K562 (cell line): ENCODE data around the gene MUC5AC. TPM values are rescaled to one million over a fixed set of nuclear protein-coding genes. Genes with fewer than 3 reads are reported as not detected.
A peak's percentile ranks its signal among the peaks of the same experiment; 100 is the strongest.

Experiments used
- ATAC-seq: fragments of 200-7000 bp; cut with Tn5 transposase; 3 replicates; pipeline ENCODE4 v1.9.1; 2020; ENCODE audit warnings: moderate library complexity
- BruUV-seq: library from RNA; stranded (reverse); fragments of 400-500 nt; replicated peaks from 2 replicates; lab custom pipeline; 2021; lab: Mats Ljungman, UMichigan
- CTCF ChIA-PET: fragments of 300-600 bp; formaldehyde crosslinking; extraction: SDS; loops from one replicate; lab custom pipeline; 2021; ENCODE audit warnings: low intra/inter-chr PET ratio; lab: Yijun Ruan, JAX
- POLR2A ChIA-PET: fragments of 300-600, 350-650 bp; sonication (Branson Sonifier 250); formaldehyde crosslinking; extraction: SDS; loops from one replicate; lab custom pipeline; 2021; ENCODE audit warnings: antibody characterized with exemption, inconsistent platforms; lab: Yijun Ruan, JAX
- DNase-seq, 4 experiments: peaks; one replicate each; pipeline versions ENCODE4 v3.0.0 to v3.0.0-alpha.2; 2011 to 2018; ENCODE audit warnings: low spot score in 3 of 4, mixed read lengths in 3 of 4; ENCODE audit errors: extremely low read depth in 1 of 4
- FAIRE-seq: peaks from 2 replicates; lab custom pipeline; 2011; peaks lifted over from hg19 to GRCh38; lab: Jason Lieb, UNC
- H2AFZ ChIP-seq: 2 replicates; pipeline ENCODE4 v1.6.0; 2011; ENCODE audit warnings: low read depth, low read length, control low read depth, inconsistent platforms
- H3K27ac ChIP-seq: fragments of 200-600 bp; 3 replicates; pipeline ENCODE4 v1.8.0; 2011; ENCODE audit warnings: low read depth, mild to moderate bottlenecking, control low read depth, inconsistent platforms, low read length, moderate library complexity, mixed read lengths; ENCODE audit errors: extremely low read depth
- H3K27me3 ChIP-seq, 2 experiments: fragments of 300-600 bp in 1 of 2; 2 replicates in 1 of 2; 3 replicates in 1 of 2; pipeline versions ENCODE4 v1.6.0 to v1.8.0; 2011; ENCODE audit warnings: inconsistent platforms in 2 of 2, low read length in 2 of 2, mild to moderate bottlenecking in 1 of 2, mixed read lengths in 1 of 2, moderate library complexity in 1 of 2; ENCODE audit not compliant: control insufficient read depth in 2 of 2, insufficient read depth in 2 of 2
- H3K36me3 ChIP-seq: fragments of 300-600 bp; 3 replicates; pipeline ENCODE4 v1.8.0; 2011; ENCODE audit warnings: mild to moderate bottlenecking, low read length, inconsistent platforms; ENCODE audit not compliant: control insufficient read depth, insufficient read depth
- H3K4me1 ChIP-seq, 2 experiments: fragments of 200-600 bp in 1 of 2; replicated peaks in 1 of 2; 2 replicates in 1 of 2; 3 replicates in 1 of 2; pipeline versions ENCODE4 v1.5.1 to v1.8.0; 2011; ENCODE audit warnings: inconsistent platforms in 2 of 2, low read length in 2 of 2, mild to moderate bottlenecking in 1 of 2, mixed read lengths in 1 of 2, moderate library complexity in 1 of 2; ENCODE audit not compliant: control insufficient read depth in 2 of 2, insufficient read depth in 2 of 2
- H3K4me2 ChIP-seq: 2 replicates; pipeline ENCODE4 v1.6.1; 2011; ENCODE audit warnings: low read length, control low read depth, inconsistent platforms, mixed read lengths; ENCODE audit not compliant: insufficient read depth
- H3K4me3 ChIP-seq: fragments of 200-600 bp; sonication (generic), shearing (Covaris generic); 2 replicates; pipeline ENCODE4 v1.5.1; 2016; ENCODE audit warnings: control low read depth, inconsistent platforms
- H3K79me2 ChIP-seq: fragments of 200-600 bp; 3 replicates; pipeline ENCODE4 v1.8.0; 2011; ENCODE audit warnings: low read length, inconsistent platforms; ENCODE audit not compliant: control insufficient read depth, insufficient read depth
- H3K9ac ChIP-seq, 2 experiments: 2 replicates each; pipeline versions ENCODE4 v1.6.0 to v1.6.1; 2011; ENCODE audit warnings: low read depth in 2 of 2, low read length in 2 of 2, control low read depth in 1 of 2, inconsistent platforms in 1 of 2, mild to moderate bottlenecking in 1 of 2, mixed read lengths in 1 of 2; ENCODE audit not compliant: insufficient read depth in 1 of 2
- H3K9me1 ChIP-seq: one replicate; pipeline ENCODE4 v1.6.0; 2011; ENCODE audit warnings: inconsistent platforms, mild to moderate bottlenecking, low read length, moderate library complexity; ENCODE audit not compliant: control insufficient read depth, insufficient read depth
- H3K9me3 ChIP-seq: replicated peaks from 2 replicates; pipeline ENCODE4 v1.5.1; 2011; ENCODE audit warnings: low read depth, low read length, inconsistent platforms; ENCODE audit not compliant: control insufficient read depth, insufficient read depth
- H4K20me1 ChIP-seq: replicated peaks from 2 replicates; pipeline ENCODE4 v1.6.1; 2011; ENCODE audit warnings: low read length, inconsistent platforms, mixed read lengths; ENCODE audit not compliant: control insufficient read depth, insufficient read depth
- ARID3B ChIP-seq: fragments of 250-450 bp; sonication (Bioruptor Pico); IDR thresholded peaks from 2 replicates; pipeline ENCODE4 v1.4.0; 2020; ENCODE audit warnings: borderline replicate concordance
- CBFA2T3 ChIP-seq: fragments of 450-650 bp; IDR thresholded peaks from 2 replicates; pipeline ENCODE4 v1.6.1; 2017
- CREB1 ChIP-seq, 2 experiments: sonication (generic) in 1 of 2; formaldehyde crosslinking in 1 of 2; IDR thresholded peaks; 2 replicates each; pipeline versions ENCODE4 v1.6.1 to v1.8.0; 2012 to 2022; ENCODE audit warnings: inconsistent platforms in 1 of 2, mild to moderate bottlenecking in 1 of 2, missing genetic modification reagents in 1 of 2, moderate library complexity in 1 of 2
- CREB5 ChIP-seq: fragments of 250-450 bp; sonication (Bioruptor Pico); IDR thresholded peaks from 2 replicates; pipeline ENCODE4 v1.5.0; 2020; ENCODE audit warnings: mild to moderate bottlenecking
- EGR1 ChIP-seq: fragments of 450-650 bp; conservative IDR thresholded peaks from 2 replicates; pipeline ENCODE4 v1.6.1; 2017; ENCODE audit warnings: mild to moderate bottlenecking
- EZH2 ChIP-seq: IDR thresholded peaks from 2 replicates; pipeline ENCODE4 v1.6.1; 2012; ENCODE audit warnings: low read depth, mild to moderate bottlenecking, inconsistent platforms, low read length, borderline replicate concordance
- HMG20B ChIP-seq: fragments of 250-450 bp; sonication (Bioruptor Pico); IDR thresholded peaks from 2 replicates; pipeline ENCODE4 v1.5.0; 2021; ENCODE audit warnings: mild to moderate bottlenecking
- KDM1A ChIP-seq, 2 experiments: fragments of 450-650 bp; IDR thresholded peaks; 2 replicates each; pipeline ENCODE4 v1.6.1; 2016; ENCODE audit warnings: mild to moderate bottlenecking in 2 of 2
- MAFF ChIP-seq: IDR thresholded peaks from 2 replicates; pipeline ENCODE4 v1.6.1; 2012; ENCODE audit warnings: low read length, improper control_type of control experiment
- PHB2 ChIP-seq: fragments of 450-650 bp; IDR thresholded peaks from 2 replicates; pipeline ENCODE4 v1.6.1; 2017; ENCODE audit warnings: low read depth
- PHF21A ChIP-seq: fragments of 450-650 bp; IDR thresholded peaks from 2 replicates; pipeline ENCODE4 v1.6.1; 2017; ENCODE audit warnings: low read depth, borderline replicate concordance
- POLR2AphosphoS2 ChIP-seq: IDR thresholded peaks from 2 replicates; pipeline ENCODE4 v1.6.1; 2012; ENCODE audit warnings: low read length, improper control_type of control experiment
- RFX7 ChIP-seq: fragments of 250-450 bp; sonication (Bioruptor Pico); IDR thresholded peaks from 2 replicates; pipeline ENCODE4 v1.5.1; 2021; ENCODE audit warnings: mild to moderate bottlenecking
- SMC3 ChIP-seq: conservative IDR thresholded peaks from 2 replicates; pipeline ENCODE4 v1.6.1; 2011; ENCODE audit warnings: low read depth, low read length, improper control_type of control experiment; ENCODE audit not compliant: insufficient read depth
- TBP ChIP-seq: optimal IDR thresholded peaks from 2 replicates; pipeline ENCODE3; 2011; ENCODE audit warnings: low read depth, low read length, improper control_type of control experiment
- ZBTB17 ChIP-seq: fragments of 450-650 bp; formaldehyde crosslinking; IDR thresholded peaks from 2 replicates; pipeline ENCODE4 v1.4.0; 2020; ENCODE audit warnings: mild to moderate bottlenecking
- WGBS: fragments of 100-300 bp; shearing (Covaris generic); methylation state at CpG from one replicate; pipeline ENCODE4 v1.1.6; 2016; ENCODE audit warnings: low coverage, mixed read lengths; ENCODE audit not compliant: insufficient coverage; ENCODE audit errors: missing lambda C conversion rate; 5-methylcytosine and 5-hydroxymethylcytosine counted together
- in situ Hi-C: fragments of 300-500 bp; cut with MboI; formaldehyde crosslinking; loops from 4 replicates; pipeline ENCODE4 v1.15.0; 2018; ENCODE audit warnings: inconsistent platforms, mixed read lengths
- intact Hi-C: fragments of 100-400 bp; cut with micrococcal nuclease; formaldehyde crosslinking; loops from 2 replicates; pipeline ENCODE4 v1.14.2; 2022
- polyA plus RNA-seq, 8 experiments: library from polyadenylated mRNA; depleted of rRNA in 4 of 8; stranded (reverse) in 5 of 8; unstranded in 3 of 8; fragments of >200 nt; fragmentation: Nextera tagmentation in 2 of 8; fragmentation: Illumina TruSeq in 1 of 8; extraction: Ambion mirVana in 2 of 8; extraction: Trizol in 1 of 8; gene quantifications; 2 replicates each; pipeline versions ENCODE4 v1.2.1 to v1.2.3, GENCODE V29; 2011 to 2014; ENCODE audit warnings: inconsistent platforms in 1 of 8, missing spikeins in 1 of 8
- total RNA-seq, 7 experiments: library from RNA; depleted of rRNA in 6 of 7; stranded (reverse); fragments of >200 nt in 6 of 7; fragmentation: Illumina TruSeq in 2 of 7; extraction: Trizol in 2 of 7; gene quantifications; 2 replicates each; pipeline versions ENCODE4 v1.2.1 to v1.2.3, GENCODE V29; 2011 to 2021; ENCODE audit warnings: low replicate concordance in 1 of 7
- TF ChIP-seq, protein P1 (sequence below): IDR thresholded peaks from 2 replicates; pipeline ENCODE4 v1.6.1; 2011; ENCODE audit warnings: borderline replicate concordance, low read depth, mild to moderate bottlenecking, moderate library complexity, low read length; ENCODE audit not compliant: insufficient read depth, poor library complexity, severe bottlenecking

Gene MUC5AC
- total and polyA plus RNA-seq, 9 of the 15 experiments (the other 6 are each of a cell fraction or from before 2014, with no cell fraction given) = not detected

- BruUV-seq = no TSS peak
- Histone ChIP-seq H3K4me1 (peaks cover 0 to 68% of the 10 kb centered on the region in 2 experiments; a peak in 2 of 5 replicates), H3K27me3 (peaks cover 0 to 54% of the 10 kb centered on the region in 2 experiments; a peak in 2 of 5 replicates), H3K9me1 (peaks cover 2% of the 10 kb centered on the region), H2AFZ (no peak overlapping the region), H3K9me3 (no peaks in the 10 kb centered on the region), H3K4me3 (no peak overlapping the region), H3K4me2 (no peak overlapping the region), H3K79me2 (no peaks in the 10 kb centered on the region), H3K27ac (no peak overlapping the region), H3K9ac (no peak overlapping the region), H3K36me3 (no peaks in the 10 kb centered on the region), H4K20me1 (0 out of 2 replicates have a peak, but pooled peaks cover 6% of the 10 kb centered on the region)
- intact Hi-C loops = no loop called here
- peak in 1 of 4 experiments; percentile 25 for DNase-seq
- WGBS = 6% methylated on average over 26 of the region's 45 CpGs
- ATAC-seq = peak; percentile 37; the same call in 2 of the 3 replicates
- ChIA-PET POLR2A (interaction anchor here (0.5 to 1.1 kb wide), 4 partner anchors 12 to 236 kb away, joined by 3 to 4 read pairs (median 4); no protein-coding TSS in a partner anchor), CTCF (no interaction called here)
- no peak for FAIRE-seq
- in situ Hi-C loops = no loop called here
- TF ChIP-seq KDM1A (IDR thresholded peaks at IDR 0.05) (no peak), ZBTB17 (CRISPR knock-in tag) (no peak), PHB2 (no peak), TBP (no peak), MAFF (no peak), EGR1 (no peak), POLR2AphosphoS2 (no peak), ARID3B (no peak), PHF21A (no peak), SMC3 (no peak), CBFA2T3 (no peak), EZH2 (no peak), RFX7 (CRISPR knock-in tag) (no peak), HMG20B (CRISPR knock-in tag) (no peak), CREB5 (no peak), CREB1 (IDR thresholded peaks at IDR 0.05) (no peak), CREB1 (CRISPR knock-in tag; IDR thresholded peaks at IDR 0.05) (no peak)
- TF ChIP-seq, protein P1, sequence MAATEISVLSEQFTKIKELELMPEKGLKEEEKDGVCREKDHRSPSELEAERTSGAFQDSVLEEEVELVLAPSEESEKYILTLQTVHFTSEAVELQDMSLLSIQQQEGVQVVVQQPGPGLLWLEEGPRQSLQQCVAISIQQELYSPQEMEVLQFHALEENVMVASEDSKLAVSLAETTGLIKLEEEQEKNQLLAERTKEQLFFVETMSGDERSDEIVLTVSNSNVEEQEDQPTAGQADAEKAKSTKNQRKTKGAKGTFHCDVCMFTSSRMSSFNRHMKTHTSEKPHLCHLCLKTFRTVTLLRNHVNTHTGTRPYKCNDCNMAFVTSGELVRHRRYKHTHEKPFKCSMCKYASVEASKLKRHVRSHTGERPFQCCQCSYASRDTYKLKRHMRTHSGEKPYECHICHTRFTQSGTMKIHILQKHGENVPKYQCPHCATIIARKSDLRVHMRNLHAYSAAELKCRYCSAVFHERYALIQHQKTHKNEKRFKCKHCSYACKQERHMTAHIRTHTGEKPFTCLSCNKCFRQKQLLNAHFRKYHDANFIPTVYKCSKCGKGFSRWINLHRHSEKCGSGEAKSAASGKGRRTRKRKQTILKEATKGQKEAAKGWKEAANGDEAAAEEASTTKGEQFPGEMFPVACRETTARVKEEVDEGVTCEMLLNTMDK = peak; percentile 12
Measured at GRCh38 chr11:1230456-1231395, 73.0 kb downstream of the MUC5AC start.
